A549 (cell line): Measurements from ENCODE around the gene ADAMTS2. TPM values are rescaled to one million over a fixed set of nuclear protein-coding genes. Genes with fewer than 3 reads are reported as not detected.

Experiments
- ATAC-seq, 2 experiments: fragments of 200-7000 bp in 1 of 2; fragments of >200 bp in 1 of 2; cut with Nextera tagmentation in 1 of 2; cut with Tn5 transposase in 1 of 2; 3 replicates each; pipeline versions ENCODE4 v1.8.0 to v1.9.1; 2018 to 2020; ENCODE audit warnings: mild to moderate bottlenecking in 1 of 2, moderate library complexity in 1 of 2
- CTCF ChIA-PET: fragments of 300-600 bp; sonication (Branson Sonifier 250); formaldehyde crosslinking; extraction: SDS; loops from one replicate; lab custom pipeline; 2021; ENCODE audit warnings: antibody characterized with exemption, inconsistent platforms; lab: Yijun Ruan, JAX
- POLR2A ChIA-PET: fragments of 350-600 bp; formaldehyde crosslinking; extraction: SDS; loops from one replicate; lab custom pipeline; 2021; ENCODE audit warnings: antibody characterized with exemption, inconsistent platforms; lab: Yijun Ruan, JAX
- DNase-seq, 2 experiments: peaks; one replicate each; pipeline versions ENCODE4 v3.0.0 to v3.0.0-alpha.2; 2011 to 2016; ENCODE audit warnings: low read depth in 1 of 2, low spot score in 1 of 2
- FAIRE-seq: peaks from 2 replicates; lab custom pipeline; 2011; peaks lifted over from hg19 to GRCh38; lab: Jason Lieb, UNC
- H3K27ac ChIP-seq, 2 experiments: fragments of >200 bp; sonication (Bioruptor Twin); formaldehyde crosslinking; 3 replicates each; pipeline ENCODE4 v1.5.1; 2016 to 2017
- H3K4me1 ChIP-seq: fragments of >200 bp; sonication (Bioruptor Twin); formaldehyde crosslinking; 3 replicates; pipeline ENCODE4 v1.6.1; 2016
- H3K4me2 ChIP-seq: fragments of >200 bp; sonication (Bioruptor Twin); formaldehyde crosslinking; 3 replicates; pipeline ENCODE4 v1.6.1; 2016
- H3K4me3 ChIP-seq: fragments of >200 bp; sonication (Bioruptor Twin); formaldehyde crosslinking; 3 replicates; pipeline ENCODE4 v1.5.1; 2016
- H3K9me3 ChIP-seq: fragments of >200 bp; sonication (Bioruptor Twin); formaldehyde crosslinking; 3 replicates; pipeline ENCODE4 v1.6.1; 2016
- CBX8 ChIP-seq: fragments of 200-600 bp; sonication (generic); IDR thresholded peaks from 2 replicates; pipeline ENCODE4 v1.6.1; 2016
- CEBPB ChIP-seq, 2 experiments: fragments of >200 bp in 1 of 2; sonication (Bioruptor Twin) in 1 of 2; formaldehyde crosslinking in 1 of 2; IDR thresholded peaks; 2 replicates each; pipeline ENCODE4 v1.6.1; 2012 to 2016
- CHD4 ChIP-seq: fragments of 200-600 bp; sonication (generic); IDR thresholded peaks from 2 replicates; pipeline ENCODE4 v1.6.1; 2016; ENCODE audit warnings: antibody characterized with exemption, mild to moderate bottlenecking, borderline replicate concordance
- EP300 ChIP-seq, 2 experiments: fragments of >200 bp; sonication (Bioruptor Twin); formaldehyde crosslinking; IDR thresholded peaks; 2 replicates in 1 of 2; 3 replicates in 1 of 2; pipeline ENCODE4 v1.6.1; 2016 to 2017
- FOSB ChIP-seq: fragments of 250-450 bp; sonication (Bioruptor Pico); IDR thresholded peaks from 2 replicates; pipeline ENCODE4 v1.5.0; 2020; ENCODE audit warnings: mild to moderate bottlenecking, moderate library complexity
- FOSL2 ChIP-seq, 2 experiments: fragments of 450-650 bp in 1 of 2; fragments of >200 bp in 1 of 2; sonication (Bioruptor Twin) in 1 of 2; formaldehyde crosslinking; IDR thresholded peaks; 2 replicates each; pipeline versions ENCODE4 v1.5.0 to v1.6.1; 2016 to 2020; ENCODE audit warnings: mild to moderate bottlenecking in 1 of 2, moderate library complexity in 1 of 2
- GATA3 ChIP-seq: IDR thresholded peaks from 2 replicates; pipeline ENCODE4 v1.6.1; 2012; ENCODE audit warnings: borderline replicate concordance
- HDAC2 ChIP-seq: fragments of 200-600 bp; sonication (generic); IDR thresholded peaks from 2 replicates; pipeline ENCODE4 v1.6.1; 2016
- HOXB5 ChIP-seq: fragments of 250-450 bp; sonication (Bioruptor Pico); IDR thresholded peaks from 2 replicates; pipeline ENCODE4 v1.5.0; 2020; ENCODE audit warnings: mild to moderate bottlenecking, moderate library complexity
- KDM1A ChIP-seq: fragments of 200-600 bp; sonication (generic); IDR thresholded peaks from 2 replicates; pipeline ENCODE4 v1.6.1; 2016; ENCODE audit warnings: low read depth, mild to moderate bottlenecking
- MAZ ChIP-seq: fragments of 150-350 bp; IDR thresholded peaks from 2 replicates; pipeline ENCODE4 v1.6.1; 2014; ENCODE audit warnings: antibody characterized with exemption, low read depth, low read length, borderline replicate concordance
- NFE2L2 ChIP-seq: fragments of 150-350 bp; conservative IDR thresholded peaks from 2 replicates; pipeline ENCODE4 v1.6.1; 2014; ENCODE audit warnings: low read length
- NPAS2 ChIP-seq: fragments of 250-450 bp; sonication (Bioruptor Pico); IDR thresholded peaks from 2 replicates; pipeline ENCODE4 v1.8.0; 2022; ENCODE audit warnings: mild to moderate bottlenecking, moderate library complexity, borderline replicate concordance
- REST ChIP-seq: fragments of 200-600 bp; sonication (generic); IDR thresholded peaks from 2 replicates; pipeline ENCODE4 v1.6.1; 2016; ENCODE audit warnings: antibody characterized with exemption, mild to moderate bottlenecking, moderate library complexity
- SMC3 ChIP-seq: fragments of >200 bp; sonication (Bioruptor Twin); formaldehyde crosslinking; IDR thresholded peaks from 3 replicates; pipeline ENCODE4 v1.6.1; 2018; ENCODE audit warnings: inconsistent platforms
- ZNF302 ChIP-seq: fragments of 250-450 bp; sonication (Bioruptor Pico); IDR thresholded peaks from 2 replicates; pipeline ENCODE4 v1.9.0; 2021; ENCODE audit warnings: inconsistent platforms, mild to moderate bottlenecking, moderate library complexity
- ZSCAN20 ChIP-seq: fragments of 250-450 bp; sonication (Bioruptor Pico); IDR thresholded peaks from 2 replicates; pipeline ENCODE4 v1.8.0; 2022; ENCODE audit warnings: mild to moderate bottlenecking, moderate library complexity
- WGBS: methylation state at CpG from one replicate; pipeline ENCODE4 v1.1.6; 2017; ENCODE audit errors: missing lambda C conversion rate; 5-methylcytosine and 5-hydroxymethylcytosine counted together
- polyA plus RNA-seq, 4 experiments: library from polyadenylated mRNA; depleted of rRNA in 3 of 4; stranded (reverse); fragments of >200 nt; fragmentation: RNase III in 1 of 4; extraction: RNeasy Plus Mini Kit Qiagen cat#74134 plus additional on column Dnase treatment in 1 of 4; gene quantifications; 2 replicates in 3 of 4; 3 replicates in 1 of 4; pipeline ENCODE4 v1.2.3, GENCODE V29; 2011 to 2017
- TF ChIP-seq, protein P1 (sequence below): fragments of 150-350 bp; IDR thresholded peaks from 2 replicates; pipeline ENCODE4 v1.6.1; 2014; ENCODE audit warnings: low read depth, mild to moderate bottlenecking, low read length

ADAMTS2 gene
- polyA plus RNA-seq, 2 of the 4 experiments (the other 2 are of a cell fraction) = not detected

DNA sequence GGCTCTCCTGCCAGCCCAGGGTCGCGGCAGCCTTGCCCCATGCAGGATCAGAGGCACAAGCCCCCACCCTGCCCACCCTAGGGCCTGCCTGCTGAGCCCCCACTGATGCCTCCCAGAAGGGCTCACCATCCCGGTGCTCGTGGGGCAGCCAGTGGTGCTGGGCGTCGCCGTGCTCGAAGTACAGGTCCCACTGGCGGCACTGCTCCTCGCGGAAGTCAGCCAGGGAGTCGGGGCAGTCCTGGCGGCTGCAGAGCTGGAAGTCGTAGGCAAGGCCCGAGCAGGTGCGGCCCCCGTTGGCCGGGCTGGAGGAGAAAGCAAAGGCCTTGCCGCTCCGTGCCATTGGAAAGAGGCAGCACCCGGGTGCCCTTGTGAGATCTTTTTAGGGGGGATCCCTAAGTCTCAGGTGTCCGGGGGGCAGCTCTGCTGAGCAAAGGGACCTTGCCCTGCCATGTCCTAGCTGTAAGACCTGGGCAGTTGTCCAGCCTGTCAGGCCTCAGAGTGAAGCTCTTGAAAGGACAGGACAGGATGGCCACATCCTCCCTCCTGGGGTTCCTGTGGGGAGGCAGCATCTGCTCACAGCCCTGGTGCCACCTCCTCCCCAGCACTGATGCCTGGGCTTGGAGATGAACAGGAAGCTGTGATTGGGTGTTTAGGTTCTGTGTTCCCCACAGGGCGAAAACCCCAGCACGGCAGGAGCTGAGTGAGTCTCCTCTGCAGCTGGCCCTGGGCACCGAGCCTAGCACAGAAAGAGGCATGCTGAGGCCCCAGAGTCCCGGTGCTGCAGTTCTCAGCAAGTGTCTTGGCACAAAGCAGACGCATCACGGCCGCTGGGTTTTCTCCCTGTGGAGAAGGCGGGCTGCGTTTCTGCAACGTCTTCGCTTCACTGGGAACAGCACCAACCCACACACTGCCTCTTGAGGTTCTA is 207.4 kb downstream of the ADAMTS2 start:
- Histone ChIP-seq H3K9me3 (peaks cover 22% of the 10 kb centered on the region; the same call in 1 of the 3 replicates), H3K4me2 (no peak overlapping the region), H3K4me1 (no peaks in the 10 kb centered on the region), H3K4me3 (no peak overlapping the region), H3K27ac (no peak overlapping the region)
- POLR2A ChIA-PET = no interaction called here
- FAIRE-seq (no peak), DNase-seq (no peak), ATAC-seq (no peak)
- 66% methylated on average over 19 of the region's 33 CpGs for WGBS
- TF ChIP-seq ZNF302 (CRISPR knock-in tag) = no peak
- TF ChIP-seq FOSL2 (IDR thresholded peaks at IDR 0.05) = no peak
- TF ChIP-seq FOSL2 (CRISPR knock-in tag; IDR thresholded peaks at IDR 0.05) = no peak
- TF ChIP-seq EP300 (IDR thresholded peaks at IDR 0.05) = no peak
- no peak for TF ChIP-seq SMC3
- TF ChIP-seq MAZ = no peak
- no peak for TF ChIP-seq REST
- TF ChIP-seq CEBPB (IDR thresholded peaks at IDR 0.05) = no peak
- CTCF ChIA-PET = no interaction called here

- FAIRE-seq (no peak), ATAC-seq (no peak), DNase-seq (no peak)
- Histone ChIP-seq H3K27ac (no peak overlapping the region), H3K4me2 (no peak overlapping the region), H3K9me3 (peaks cover 18% of the 10 kb centered on the region; the same call in 1 of the 3 replicates), H3K4me3 (no peak overlapping the region), H3K4me1 (no peaks in the 10 kb centered on the region)
- WGBS = 20% methylated on average over 9 of the region's 13 CpGs
- ChIA-PET CTCF (interaction anchor here (0.6 kb wide), 1 partner anchor 833 kb away, joined by 4 read pairs; no protein-coding TSS in a partner anchor), POLR2A (no interaction called here)
- TF ChIP-seq NFE2L2 = no peak
- no peak for TF ChIP-seq FOSL2 (IDR thresholded peaks at IDR 0.05)
- no peak for TF ChIP-seq FOSL2 (CRISPR knock-in tag; IDR thresholded peaks at IDR 0.05)
- TF ChIP-seq HDAC2 = no peak
Observed at GRCh38 chr5:179137016-179137642, 208.1 kb downstream of the ADAMTS2 start.

DNA sequence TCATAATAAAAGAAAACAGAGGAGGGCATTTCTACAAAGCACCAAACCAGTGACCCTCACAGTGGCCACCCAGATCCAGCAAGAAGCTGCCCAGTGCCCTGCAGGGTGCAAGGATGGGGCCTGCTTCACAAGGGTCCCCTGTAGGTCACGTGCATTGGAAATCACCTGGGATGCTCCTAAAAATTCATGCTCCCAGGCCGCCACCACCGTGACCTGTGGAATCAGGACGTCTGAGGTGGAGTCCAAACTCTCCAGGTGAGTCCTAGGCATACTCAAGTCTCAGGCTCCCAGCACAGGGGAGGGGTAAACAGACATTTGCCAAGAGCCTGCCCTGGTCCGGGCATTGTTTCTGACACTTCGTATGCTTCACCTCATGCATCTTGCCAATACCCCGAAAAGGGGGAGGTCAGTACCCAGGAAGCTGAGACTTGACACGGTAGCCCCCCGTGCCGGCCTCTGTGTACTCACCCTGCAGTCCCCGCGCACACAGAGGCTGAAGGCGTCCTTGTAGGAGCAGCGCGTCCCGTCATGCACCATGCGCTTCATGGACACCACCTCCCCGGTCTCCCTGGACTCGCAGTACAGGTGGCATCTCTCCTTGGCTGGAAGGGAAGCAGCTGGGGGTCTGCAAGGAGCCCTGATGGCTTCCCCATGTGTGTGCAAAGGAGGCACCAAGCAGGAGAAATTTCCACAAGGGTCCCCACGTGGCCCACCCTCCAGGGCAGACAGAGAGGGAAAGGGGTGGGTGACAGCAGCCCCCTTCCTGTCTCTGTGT is 209.6 kb downstream of the ADAMTS2 start:
- DNase-seq = no peak
- CTCF ChIA-PET = no interaction called here
- WGBS = 35% methylated on average over 11 of the region's 20 CpGs

DNA sequence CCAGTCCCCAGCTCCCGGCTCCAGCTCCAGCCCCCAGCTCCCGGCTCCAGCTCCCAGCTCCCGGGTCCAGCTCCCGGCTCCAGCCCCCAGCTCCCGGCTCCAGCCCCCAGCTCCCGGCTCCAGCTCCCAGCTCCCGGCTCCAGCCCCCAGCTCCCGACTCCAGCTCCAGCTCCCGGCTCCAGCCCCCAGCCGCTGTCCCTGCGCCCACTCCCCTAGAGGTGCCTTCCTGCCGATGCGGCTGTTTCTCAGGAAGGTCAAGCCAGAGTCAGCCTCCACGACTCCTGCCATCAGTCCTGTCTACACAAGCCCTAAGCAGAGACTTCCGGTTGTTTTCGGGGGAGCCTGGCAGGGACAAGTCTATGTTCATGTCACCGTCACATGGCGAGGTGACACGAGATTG is 210.3 kb downstream of the ADAMTS2 start:
- TF ChIP-seq, protein P1, sequence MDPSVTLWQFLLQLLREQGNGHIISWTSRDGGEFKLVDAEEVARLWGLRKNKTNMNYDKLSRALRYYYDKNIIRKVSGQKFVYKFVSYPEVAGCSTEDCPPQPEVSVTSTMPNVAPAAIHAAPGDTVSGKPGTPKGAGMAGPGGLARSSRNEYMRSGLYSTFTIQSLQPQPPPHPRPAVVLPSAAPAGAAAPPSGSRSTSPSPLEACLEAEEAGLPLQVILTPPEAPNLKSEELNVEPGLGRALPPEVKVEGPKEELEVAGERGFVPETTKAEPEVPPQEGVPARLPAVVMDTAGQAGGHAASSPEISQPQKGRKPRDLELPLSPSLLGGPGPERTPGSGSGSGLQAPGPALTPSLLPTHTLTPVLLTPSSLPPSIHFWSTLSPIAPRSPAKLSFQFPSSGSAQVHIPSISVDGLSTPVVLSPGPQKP = no peak
- no peak for TF ChIP-seq CHD4
- no peak for TF ChIP-seq FOSB
- TF ChIP-seq CBX8 = no peak
- no peak for TF ChIP-seq ZSCAN20 (CRISPR knock-in tag)
- no peak for TF ChIP-seq GATA3
- TF ChIP-seq HOXB5 (CRISPR knock-in tag) = no peak
- TF ChIP-seq, all 56 proteins: peak for 0
- ChIA-PET POLR2A (no interaction called here), CTCF (no interaction called here)
- H3K27ac ChIP-seq = no peak overlapping the region
- H3K9me3 ChIP-seq = peaks cover 15% of the 10 kb centered on the region; the same call in 1 of the 3 replicates
- H3K4me1 ChIP-seq = no peaks in the 10 kb centered on the region
- ATAC-seq = no peak
- no peak for DNase-seq
- 39% methylated on average over 13 of the region's 19 CpGs for WGBS
- no peak overlapping the region for H3K4me3 ChIP-seq
- FAIRE-seq = no peak
- H3K4me2 ChIP-seq = no peak overlapping the region

More for the DNA sequence above, 209.6 kb downstream of the ADAMTS2 start:
- TF ChIP-seq NPAS2 (CRISPR knock-in tag) (no peak), KDM1A (no peak), ZNF302 (CRISPR knock-in tag) (no peak)
- ATAC-seq (no peak), FAIRE-seq (no peak)
- POLR2A ChIA-PET = no interaction called here
- Histone ChIP-seq H3K27ac (no peak overlapping the region), H3K4me2 (no peak overlapping the region), H3K4me3 (no peak overlapping the region), H3K9me3 (peaks cover 15% of the 10 kb centered on the region; the same call in 1 of the 3 replicates), H3K4me1 (no peaks in the 10 kb centered on the region)
